IMR-90 (cell line): ENCODE data around the gene PCDHB1. TPM values are rescaled to one million over a fixed set of nuclear protein-coding genes. Genes with fewer than 3 reads are reported as not detected.

Source experiments
- ATAC-seq: fragments of 200-7000 bp; cut with Tn5 transposase; 2 replicates; pipeline ENCODE4 v1.9.1; 2020; ENCODE audit warnings: low read depth, mild to moderate bottlenecking, moderate library complexity
- BruUV-seq: library from RNA; stranded (reverse); fragments of 400-500 nt; replicated peaks from 2 replicates; lab custom pipeline; 2021; lab: Mats Ljungman, UMichigan
- CTCF ChIA-PET: fragments of 300-600 bp; formaldehyde crosslinking; extraction: SDS; loops from one replicate; lab custom pipeline; 2021; ENCODE audit warnings: antibody characterized with exemption; lab: Yijun Ruan, JAX
- POLR2A ChIA-PET: fragments of 300-600 bp; sonication (Branson Sonifier 250); formaldehyde crosslinking; loops from one replicate; lab custom pipeline; 2022; ENCODE audit warnings: antibody characterized with exemption; ENCODE audit not compliant: unreplicated experiment; lab: Charles Lee
- DNase-seq: peaks from one replicate; pipeline ENCODE4 v3.0.0; 2013
- H2AFZ ChIP-seq: replicated peaks from 2 replicates; pipeline ENCODE3; 2013; ENCODE audit warnings: low read length, mild to moderate bottlenecking; ENCODE audit not compliant: poor library complexity
- H2AK5ac ChIP-seq: 2 replicates; pipeline ENCODE4 v1.6.1; 2013; ENCODE audit warnings: low read depth, low read length, inconsistent platforms
- H2AK9ac ChIP-seq: replicated peaks from 2 replicates; pipeline ENCODE3; 2013; ENCODE audit warnings: mild to moderate bottlenecking, low read depth, low read length, moderate library complexity; ENCODE audit not compliant: poor library complexity
- H2BK120ac ChIP-seq: 2 replicates; pipeline ENCODE4 v1.6.1; 2013; ENCODE audit warnings: low read depth, low read length, inconsistent platforms
- H2BK15ac ChIP-seq: 3 replicates; pipeline ENCODE4 v1.6.1; 2013; ENCODE audit warnings: low read depth, low read length, inconsistent platforms
- H2BK20ac ChIP-seq: 2 replicates; pipeline ENCODE4 v1.6.1; 2013; ENCODE audit warnings: low read depth, mild to moderate bottlenecking, inconsistent platforms, low read length, moderate library complexity
- H2BK5ac ChIP-seq: 2 replicates; pipeline ENCODE4 v1.6.1; 2013; ENCODE audit warnings: mild to moderate bottlenecking, low read depth, low read length, inconsistent platforms; ENCODE audit not compliant: poor library complexity, severe bottlenecking
- H3K14ac ChIP-seq: replicated peaks from 2 replicates; pipeline ENCODE4 v1.6.1; 2013; ENCODE audit warnings: low read depth, low read length, inconsistent platforms
- H3K18ac ChIP-seq: 2 replicates; pipeline ENCODE4 v1.6.1; 2013; ENCODE audit warnings: low read depth, low read length, control low read depth
- H3K23ac ChIP-seq: 2 replicates; pipeline ENCODE4 v1.6.1; 2013; ENCODE audit warnings: low read depth, low read length, inconsistent platforms
- H3K27ac ChIP-seq: 2 replicates; pipeline ENCODE4 v1.5.1; 2013; ENCODE audit warnings: mild to moderate bottlenecking, control low read depth, low read length; ENCODE audit not compliant: insufficient read depth
- H3K27me3 ChIP-seq: 2 replicates; pipeline ENCODE4 v1.6.1; 2013; ENCODE audit warnings: low read length; ENCODE audit not compliant: control insufficient read depth, insufficient read depth
- H3K36me3 ChIP-seq: 2 replicates; pipeline ENCODE4 v1.6.1; 2013; ENCODE audit warnings: low read length, mixed read lengths; ENCODE audit not compliant: control insufficient read depth, insufficient read depth
- H3K4ac ChIP-seq: 2 replicates; pipeline ENCODE4 v1.6.1; 2013; ENCODE audit warnings: low read depth, low read length, inconsistent platforms
- H3K4me1 ChIP-seq: 2 replicates; pipeline ENCODE4 v1.6.1; 2013; ENCODE audit warnings: low read length, mixed read lengths; ENCODE audit not compliant: control insufficient read depth, insufficient read depth
- H3K4me2 ChIP-seq: 2 replicates; pipeline ENCODE4 v1.6.1; 2013; ENCODE audit warnings: low read depth, mild to moderate bottlenecking, control low read depth, low read length, moderate library complexity
- H3K4me3 ChIP-seq: 2 replicates; pipeline ENCODE4 v1.5.1; 2013; ENCODE audit warnings: low read depth, mild to moderate bottlenecking, control low read depth, low read length, moderate library complexity; ENCODE audit not compliant: insufficient read depth
- H3K56ac ChIP-seq: 2 replicates; pipeline ENCODE4 v1.6.1; 2013; ENCODE audit warnings: low read length, inconsistent platforms; ENCODE audit not compliant: insufficient read depth; ENCODE audit errors: extremely low read depth
- H3K79me1 ChIP-seq, 2 experiments: 2 replicates each; pipeline ENCODE4 v1.6.1; 2013; ENCODE audit warnings: low read length in 2 of 2, inconsistent platforms in 1 of 2, low read depth in 1 of 2
- H3K9ac ChIP-seq: 2 replicates; pipeline ENCODE4 v1.6.1; 2013; ENCODE audit warnings: low read depth, low read length, control low read depth
- H3K9me1 ChIP-seq: 2 replicates; pipeline ENCODE4 v1.6.1; 2013; ENCODE audit warnings: low read length, inconsistent platforms; ENCODE audit not compliant: insufficient read depth
- H3K9me3 ChIP-seq: 2 replicates; pipeline ENCODE4 v1.6.1; 2013; ENCODE audit warnings: low read length; ENCODE audit not compliant: control insufficient read depth, insufficient read depth
- H4K20me1 ChIP-seq: 2 replicates; pipeline ENCODE4 v1.6.1; 2013; ENCODE audit warnings: low read length, inconsistent platforms; ENCODE audit not compliant: insufficient read depth
- H4K5ac ChIP-seq: 2 replicates; pipeline ENCODE4 v1.6.1; 2013; ENCODE audit warnings: mild to moderate bottlenecking, low read depth, low read length, control low read depth
- H4K8ac ChIP-seq, 2 experiments: 2 replicates each; pipeline ENCODE4 v1.6.1; 2013; ENCODE audit warnings: low read depth in 2 of 2, low read length in 2 of 2, control low read depth in 1 of 2, inconsistent platforms in 1 of 2
- H4K91ac ChIP-seq: 2 replicates; pipeline ENCODE4 v1.6.1; 2013; ENCODE audit warnings: low read depth, low read length, inconsistent platforms; ENCODE audit not compliant: insufficient read depth
- BHLHE40 ChIP-seq: fragments of 150-350 bp; IDR thresholded peaks from 2 replicates; pipeline ENCODE4 v1.6.1; 2016; ENCODE audit warnings: mild to moderate bottlenecking, low read depth, low read length
- CEBPB ChIP-seq: IDR thresholded peaks from 2 replicates; pipeline ENCODE4 v1.6.1; 2012; ENCODE audit warnings: low read depth, low read length, improper control_type of control experiment
- CHD1 ChIP-seq: IDR thresholded peaks from 2 replicates; pipeline ENCODE4 v1.6.1; 2012; ENCODE audit warnings: low read depth, low read length, improper control_type of control experiment
- FOS ChIP-seq: fragments of 150-350 bp; IDR thresholded peaks from 2 replicates; pipeline ENCODE4 v1.6.1; 2016; ENCODE audit warnings: low read depth, low read length
- MAFK ChIP-seq: IDR thresholded peaks from 2 replicates; pipeline ENCODE4 v1.6.1; 2012; ENCODE audit warnings: low read depth, low read length, improper control_type of control experiment
- MAZ ChIP-seq: IDR thresholded peaks from 2 replicates; pipeline ENCODE4 v1.6.1; 2012; ENCODE audit warnings: low read depth, mild to moderate bottlenecking, low read length, improper control_type of control experiment, moderate library complexity, borderline replicate concordance
- MXI1 ChIP-seq: IDR thresholded peaks from 2 replicates; pipeline ENCODE4 v1.6.1; 2012; ENCODE audit warnings: low read depth, mild to moderate bottlenecking, low read length, moderate library complexity, borderline replicate concordance
- NFE2L2 ChIP-seq: fragments of 150-350 bp; IDR thresholded peaks from 2 replicates; pipeline ENCODE4 v1.6.1; 2016; ENCODE audit warnings: low read depth, mild to moderate bottlenecking, low read length
- POLR2A ChIP-seq: IDR thresholded peaks from 2 replicates; pipeline ENCODE4 v1.6.1; 2012; ENCODE audit warnings: mild to moderate bottlenecking, low read depth, low read length
- RAD21 ChIP-seq: IDR thresholded peaks from 2 replicates; pipeline ENCODE4 v1.6.1; 2012; ENCODE audit warnings: low read length, improper control_type of control experiment
- RCOR1 ChIP-seq: IDR thresholded peaks from 2 replicates; pipeline ENCODE4 v1.6.1; 2012; ENCODE audit warnings: mild to moderate bottlenecking, low read length, improper control_type of control experiment; ENCODE audit not compliant: insufficient replicate concordance
- RFX5 ChIP-seq: IDR thresholded peaks from 2 replicates; pipeline ENCODE4 v1.8.0; 2012; ENCODE audit warnings: low read depth, mild to moderate bottlenecking, low read length, moderate library complexity
- SMC3 ChIP-seq: fragments of 150-350 bp; IDR thresholded peaks from 2 replicates; pipeline ENCODE4 v1.6.1; 2016; ENCODE audit warnings: low read depth, mild to moderate bottlenecking, antibody characterized with exemption, low read length, moderate library complexity
- WGBS, 2 experiments: methylation state at CpG; one replicate each; pipeline versions ENCODE4 v1.1.5 to v1.1.7; 2013; ENCODE audit warnings: missing lambda C conversion rate in 2 of 2; ENCODE audit not compliant: insufficient read length in 1 of 2; ENCODE audit errors: extremely low coverage in 2 of 2; 5-methylcytosine and 5-hydroxymethylcytosine counted together
- dilution Hi-C: fragments of 300-500 bp; cut with HindIII; formaldehyde crosslinking; loops from one replicate; pipeline ENCODE4 v1.14.3; 2018; ENCODE audit warnings: low sequenced_read_pairs; ENCODE audit not compliant: unreplicated experiment
- in situ Hi-C: fragments of 300-500 bp; cut with MboI; formaldehyde crosslinking; loops from 3 replicates; pipeline ENCODE4 v1.14.3; 2019; ENCODE audit warnings: low sequenced_read_pairs, inconsistent platforms, mixed read lengths
- intact Hi-C: fragments of 100-400 bp; cut with micrococcal nuclease; formaldehyde crosslinking; loops from 2 replicates; pipeline ENCODE4 v1.10.0; 2022
- polyA plus RNA-seq, 3 experiments: library from polyadenylated mRNA; depleted of rRNA; stranded (reverse); fragments of >200 nt; gene quantifications; 2 replicates each; pipeline ENCODE4 v1.2.3, GENCODE V29; 2012; ENCODE audit warnings: low replicate concordance in 1 of 3
- total RNA-seq: library from RNA; depleted of rRNA; stranded (reverse); fragments of >200 nt; gene quantifications from 2 replicates; pipeline ENCODE4 v1.2.3, GENCODE V29; 2012
- TF ChIP-seq, protein P1 (sequence below): fragments of 150-350 bp; IDR thresholded peaks from 2 replicates; pipeline ENCODE4 v1.6.1; 2016; ENCODE audit warnings: low read depth, mild to moderate bottlenecking, low read length, moderate library complexity, borderline replicate concordance
- TF ChIP-seq, protein P2 (sequence below): fragments of 150-350 bp; IDR thresholded peaks from 2 replicates; pipeline ENCODE4 v1.6.1; 2017; ENCODE audit warnings: mild to moderate bottlenecking, antibody characterized with exemption, low read length, low read depth
- TF ChIP-seq, protein P3 (sequence below): conservative IDR thresholded peaks from 2 replicates; pipeline ENCODE4 v1.5.1; 2012; ENCODE audit warnings: mild to moderate bottlenecking, low read depth, low read length, improper control_type of control experiment

Gene PCDHB1
- total and polyA plus RNA-seq, 2 of the 4 experiments (the other 2 are of a cell fraction): not detected

DNA sequence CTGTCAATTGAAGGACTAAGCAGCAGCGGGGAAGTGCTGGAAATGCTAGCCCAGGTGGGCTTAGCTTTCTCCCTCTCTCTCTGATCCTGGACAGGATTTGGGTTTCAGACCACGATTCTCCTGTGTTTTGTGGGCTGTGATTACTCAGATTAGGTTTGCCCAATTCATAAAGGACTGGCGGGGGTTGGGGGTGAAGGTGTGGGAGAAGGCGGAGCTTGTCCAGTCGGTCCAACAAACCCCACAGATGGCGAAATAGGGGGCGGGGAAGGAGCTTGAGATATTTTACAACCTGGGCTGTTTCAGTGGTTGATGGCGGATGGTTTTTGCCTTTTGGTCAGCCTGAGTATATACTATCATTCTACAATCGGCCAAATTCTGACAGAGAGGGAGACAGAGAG, 49.7 kb upstream of the PCDHB1 start:
- Histone ChIP-seq H3K9me3 (peaks cover 18% of the 10 kb centered on the region), H2BK15ac (no peak overlapping the region), H2AK5ac (no peak overlapping the region), H2BK5ac (no peak overlapping the region), H3K9ac (no peak overlapping the region), H3K56ac (no peak overlapping the region), H3K4me2 (no peak overlapping the region), H3K79me1 (no peaks in the 10 kb centered on the region), H2AK9ac (no peak overlapping the region), H3K4me3 (no peak overlapping the region), H3K36me3 (no peaks in the 10 kb centered on the region), H4K8ac (no peak overlapping the region), H4K20me1 (no peaks in the 10 kb centered on the region), H3K4ac (no peak overlapping the region), H3K14ac (no peak overlapping the region), H2AFZ (no peak overlapping the region), H4K91ac (no peak overlapping the region), H3K27me3 (no peaks in the 10 kb centered on the region), H3K27ac (no peak overlapping the region), H2BK20ac (no peak overlapping the region), H2BK120ac (no peak overlapping the region), H3K18ac (no peak overlapping the region), H3K9me1 (no peaks in the 10 kb centered on the region), H3K23ac (no peak overlapping the region), H3K4me1 (no peaks in the 10 kb centered on the region), H4K5ac (no peak overlapping the region)
- DNase-seq (no peak), ATAC-seq (no peak)
- ChIA-PET CTCF (no interaction called here), POLR2A (no interaction called here)
- dilution Hi-C loops (no loop called here), in situ Hi-C loops (no loop called here), intact Hi-C loops (no loop called here)
- TF ChIP-seq NFE2L2: no peak
- TF ChIP-seq CEBPB: no peak
- TF ChIP-seq, protein P1, sequence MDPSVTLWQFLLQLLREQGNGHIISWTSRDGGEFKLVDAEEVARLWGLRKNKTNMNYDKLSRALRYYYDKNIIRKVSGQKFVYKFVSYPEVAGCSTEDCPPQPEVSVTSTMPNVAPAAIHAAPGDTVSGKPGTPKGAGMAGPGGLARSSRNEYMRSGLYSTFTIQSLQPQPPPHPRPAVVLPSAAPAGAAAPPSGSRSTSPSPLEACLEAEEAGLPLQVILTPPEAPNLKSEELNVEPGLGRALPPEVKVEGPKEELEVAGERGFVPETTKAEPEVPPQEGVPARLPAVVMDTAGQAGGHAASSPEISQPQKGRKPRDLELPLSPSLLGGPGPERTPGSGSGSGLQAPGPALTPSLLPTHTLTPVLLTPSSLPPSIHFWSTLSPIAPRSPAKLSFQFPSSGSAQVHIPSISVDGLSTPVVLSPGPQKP: no peak
- TF ChIP-seq, protein P2, sequence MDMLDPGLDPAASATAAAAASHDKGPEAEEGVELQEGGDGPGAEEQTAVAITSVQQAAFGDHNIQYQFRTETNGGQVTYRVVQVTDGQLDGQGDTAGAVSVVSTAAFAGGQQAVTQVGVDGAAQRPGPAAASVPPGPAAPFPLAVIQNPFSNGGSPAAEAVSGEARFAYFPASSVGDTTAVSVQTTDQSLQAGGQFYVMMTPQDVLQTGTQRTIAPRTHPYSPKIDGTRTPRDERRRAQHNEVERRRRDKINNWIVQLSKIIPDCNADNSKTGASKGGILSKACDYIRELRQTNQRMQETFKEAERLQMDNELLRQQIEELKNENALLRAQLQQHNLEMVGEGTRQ: no peak
- TF ChIP-seq RAD21: no peak
- TF ChIP-seq, protein P3, sequence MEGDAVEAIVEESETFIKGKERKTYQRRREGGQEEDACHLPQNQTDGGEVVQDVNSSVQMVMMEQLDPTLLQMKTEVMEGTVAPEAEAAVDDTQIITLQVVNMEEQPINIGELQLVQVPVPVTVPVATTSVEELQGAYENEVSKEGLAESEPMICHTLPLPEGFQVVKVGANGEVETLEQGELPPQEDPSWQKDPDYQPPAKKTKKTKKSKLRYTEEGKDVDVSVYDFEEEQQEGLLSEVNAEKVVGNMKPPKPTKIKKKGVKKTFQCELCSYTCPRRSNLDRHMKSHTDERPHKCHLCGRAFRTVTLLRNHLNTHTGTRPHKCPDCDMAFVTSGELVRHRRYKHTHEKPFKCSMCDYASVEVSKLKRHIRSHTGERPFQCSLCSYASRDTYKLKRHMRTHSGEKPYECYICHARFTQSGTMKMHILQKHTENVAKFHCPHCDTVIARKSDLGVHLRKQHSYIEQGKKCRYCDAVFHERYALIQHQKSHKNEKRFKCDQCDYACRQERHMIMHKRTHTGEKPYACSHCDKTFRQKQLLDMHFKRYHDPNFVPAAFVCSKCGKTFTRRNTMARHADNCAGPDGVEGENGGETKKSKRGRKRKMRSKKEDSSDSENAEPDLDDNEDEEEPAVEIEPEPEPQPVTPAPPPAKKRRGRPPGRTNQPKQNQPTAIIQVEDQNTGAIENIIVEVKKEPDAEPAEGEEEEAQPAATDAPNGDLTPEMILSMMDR: no peak
- no peak for TF ChIP-seq MAFK
- TF ChIP-seq MXI1: no peak
- no peak for TF ChIP-seq BHLHE40
- TF ChIP-seq POLR2A: no peak
- no peak for TF ChIP-seq RCOR1
- TF ChIP-seq FOS: no peak
- TF ChIP-seq RFX5: no peak
- TF ChIP-seq CHD1: no peak
- no peak for TF ChIP-seq MAZ
- TF ChIP-seq SMC3: no peak
- no CpG with 5 or more reads among the region's 9 CpGs for WGBS, 2 experiments
- BruUV-seq: no TSS peak
